Esophagus (tissue), 2 donors: ENCODE data around the gene ZNF837. TPM values are rescaled to one million over a fixed set of nuclear protein-coding genes. Genes with fewer than 3 reads are reported as not detected.

Source experiments
- H3K27ac ChIP-seq, 2 donors: one replicate each; pipeline ENCODE4 v1.5.1; 2013; ENCODE audit warnings: low read depth in 2 of 2, mild to moderate bottlenecking in 2 of 2, inconsistent platforms in 1 of 2, low read length in 1 of 2, moderate library complexity in 1 of 2
- H3K27me3 ChIP-seq, 2 donors: one replicate each; pipeline ENCODE4 v1.6.1; 2013; ENCODE audit warnings: low read length in 2 of 2, control low read depth in 1 of 2, mild to moderate bottlenecking in 1 of 2; ENCODE audit not compliant: insufficient read depth in 2 of 2, control insufficient read depth in 1 of 2
- H3K36me3 ChIP-seq, 2 donors: one replicate each; pipeline ENCODE4 v1.6.1; 2013; ENCODE audit warnings: low read length in 1 of 2; ENCODE audit not compliant: control insufficient read depth in 2 of 2, insufficient read depth in 2 of 2
- H3K4me1 ChIP-seq, 2 donors: one replicate each; pipeline ENCODE4 v1.6.1; 2013; ENCODE audit warnings: low read length in 1 of 2; ENCODE audit not compliant: control insufficient read depth in 2 of 2, insufficient read depth in 2 of 2
- H3K4me3 ChIP-seq, 2 donors: one replicate each; pipeline ENCODE4 v1.5.1; 2013; ENCODE audit warnings: low read length in 2 of 2, mild to moderate bottlenecking in 2 of 2, low read depth in 1 of 2, moderate library complexity in 1 of 2
- H3K9me3 ChIP-seq, 2 donors: one replicate each; pipeline ENCODE4 v1.6.1; 2013; ENCODE audit warnings: mild to moderate bottlenecking in 2 of 2, low read depth in 1 of 2, low read length in 1 of 2, moderate library complexity in 1 of 2; ENCODE audit not compliant: control insufficient read depth in 2 of 2, insufficient read depth in 1 of 2
- WGBS, 2 donors: extraction: QIAGEN DNeasy Blood & Tissue Kit; methylation state at CpG; one replicate each; pipeline ENCODE4 v1.1.7; 2013; 5-methylcytosine and 5-hydroxymethylcytosine counted together
- polyA plus RNA-seq, 2 donors: library from polyadenylated mRNA; stranded (reverse); fragments of 200-250 nt; gene quantifications; one replicate each; pipeline ENCODE4 v1.2.3, GENCODE V29; 2013
- donor health status: healthy with polysubstance abuse.
- donor health status: Bipolar disorder and iron deficiency.

The ZNF837 gene
- polyA plus RNA-seq, 2 donors = 2.5 to 2.8 TPM

- peaks cover 0 to 14% of the 10 kb centered on the region in 2 donors for H3K9me3 ChIP-seq
- H3K27me3 ChIP-seq = no peaks in the 10 kb centered on the region
- no peak overlapping the region for H3K4me3 ChIP-seq
- no peaks in the 10 kb centered on the region for H3K4me1 ChIP-seq
- H3K27ac ChIP-seq = no peak overlapping the region
- peaks cover 19 to 36% of the 10 kb centered on the region in 2 donors for H3K36me3 ChIP-seq
- 84 to 87% methylated on average over 30 of the region's 30 CpGs for WGBS, 2 donors
These were observed 41.8 kb downstream of the ZNF837 start for GRCh38 chr19:58338825-58339558.

GRCh38 chr19:58338336-58338735, 42.5 kb downstream of the ZNF837 start:
- Histone ChIP-seq H3K9me3 (peaks cover 0 to 14% of the 10 kb centered on the region in 2 donors), H3K27ac (no peak overlapping the region), H3K4me3 (no peak overlapping the region), H3K36me3 (peaks cover 19 to 36% of the 10 kb centered on the region in 2 donors), H3K4me1 (no peaks in the 10 kb centered on the region), H3K27me3 (no peaks in the 10 kb centered on the region)
- 96 to 97% methylated on average over 11 of the region's 11 CpGs for WGBS, 2 donors

- H3K27me3 ChIP-seq = no peaks in the 10 kb centered on the region
- H3K36me3 ChIP-seq = peaks cover 19 to 36% of the 10 kb centered on the region in 2 donors
- no peak overlapping the region for H3K27ac ChIP-seq
- H3K9me3 ChIP-seq = peaks cover 0 to 14% of the 10 kb centered on the region in 2 donors
- 98 to 99% methylated on average over 4 of the region's 4 CpGs for WGBS, 2 donors
- H3K4me1 ChIP-seq = no peaks in the 10 kb centered on the region
- no peak overlapping the region for H3K4me3 ChIP-seq
These were observed 44.0 kb downstream of the ZNF837 start for GRCh38 chr19:58336820-58337219.

GRCh38 chr19:58336216-58336615, 44.6 kb downstream of the ZNF837 start:
- H3K9me3 ChIP-seq = peaks cover 0 to 14% of the 10 kb centered on the region in 2 donors
- peaks cover 19 to 36% of the 10 kb centered on the region in 2 donors for H3K36me3 ChIP-seq
- no peaks in the 10 kb centered on the region for H3K4me1 ChIP-seq
- 97 to 100% methylated on average over 1 of the region's 1 CpG for WGBS, 2 donors
- H3K27ac ChIP-seq = peak overlapping the region in 1 of 2 donors; percentile 13
- H3K27me3 ChIP-seq = no peaks in the 10 kb centered on the region
- no peak overlapping the region for H3K4me3 ChIP-seq

- Histone ChIP-seq H3K9me3 (peaks cover 0 to 14% of the 10 kb centered on the region in 2 donors), H3K27me3 (no peaks in the 10 kb centered on the region), H3K4me3 (no peak overlapping the region), H3K36me3 (peaks cover 19 to 36% of the 10 kb centered on the region in 2 donors), H3K27ac (no peak overlapping the region), H3K4me1 (no peaks in the 10 kb centered on the region)
- WGBS, 2 donors = 76 to 88% methylated on average over 3 of the region's 3 CpGs
These were observed 45.2 kb downstream of the ZNF837 start for GRCh38 chr19:58335630-58336029.

GRCh38 chr19:58334691-58335249, 46.1 kb downstream of the ZNF837 start:
- Histone ChIP-seq H3K9me3 (peaks cover 0 to 14% of the 10 kb centered on the region in 2 donors), H3K27me3 (no peaks in the 10 kb centered on the region), H3K36me3 (peaks cover 16 to 36% of the 10 kb centered on the region in 2 donors), H3K4me1 (no peaks in the 10 kb centered on the region), H3K27ac (no peak overlapping the region), H3K4me3 (no peak overlapping the region)
- WGBS, 2 donors = 95% methylated on average over 19 of the region's 19 CpGs

GRCh38 chr19:58332697-58333096, 48.1 kb downstream of the ZNF837 start:
- Histone ChIP-seq H3K36me3 (peaks cover 11 to 22% of the 10 kb centered on the region in 2 donors), H3K27ac (no peak overlapping the region), H3K27me3 (no peaks in the 10 kb centered on the region), H3K4me3 (no peak overlapping the region), H3K4me1 (peaks cover 0 to 3% of the 10 kb centered on the region in 2 donors), H3K9me3 (peaks cover 0 to 2% of the 10 kb centered on the region in 2 donors)
- 90 to 95% methylated on average over 1 of the region's 1 CpG for WGBS, 2 donors

- H3K36me3 ChIP-seq = peaks cover 4 to 5% of the 10 kb centered on the region in 2 donors
- no peaks in the 10 kb centered on the region for H3K27me3 ChIP-seq
- WGBS, 2 donors = 66 to 84% methylated on average over 4 of the region's 4 CpGs
- peaks cover 0 to 8% of the 10 kb centered on the region in 2 donors for H3K4me1 ChIP-seq
- no peak overlapping the region for H3K4me3 ChIP-seq
- no peaks in the 10 kb centered on the region for H3K9me3 ChIP-seq
- H3K27ac ChIP-seq = no peak overlapping the region
These were observed 50.4 kb downstream of the ZNF837 start for GRCh38 chr19:58330458-58330857.

- 70 to 72% methylated on average over 10 of the region's 10 CpGs for WGBS, 2 donors
- peaks cover 0 to 8% of the 10 kb centered on the region in 2 donors for H3K4me1 ChIP-seq
- H3K4me3 ChIP-seq = no peak overlapping the region
- no peaks in the 10 kb centered on the region for H3K9me3 ChIP-seq
- no peaks in the 10 kb centered on the region for H3K36me3 ChIP-seq
- no peaks in the 10 kb centered on the region for H3K27me3 ChIP-seq
- no peak overlapping the region for H3K27ac ChIP-seq
These were observed 51.8 kb downstream of the ZNF837 start for GRCh38 chr19:58328999-58329398.
